Measurements from ENCODE around the gene STOML3.
A peak's percentile ranks its signal among the peaks of the same experiment; 100 is the strongest.

The STOML3 gene

GRCh38 chr13:38954844-38955243 is 35.8 kb downstream of the STOML3 start:
- TF ChIP-seq, protein P1, sequence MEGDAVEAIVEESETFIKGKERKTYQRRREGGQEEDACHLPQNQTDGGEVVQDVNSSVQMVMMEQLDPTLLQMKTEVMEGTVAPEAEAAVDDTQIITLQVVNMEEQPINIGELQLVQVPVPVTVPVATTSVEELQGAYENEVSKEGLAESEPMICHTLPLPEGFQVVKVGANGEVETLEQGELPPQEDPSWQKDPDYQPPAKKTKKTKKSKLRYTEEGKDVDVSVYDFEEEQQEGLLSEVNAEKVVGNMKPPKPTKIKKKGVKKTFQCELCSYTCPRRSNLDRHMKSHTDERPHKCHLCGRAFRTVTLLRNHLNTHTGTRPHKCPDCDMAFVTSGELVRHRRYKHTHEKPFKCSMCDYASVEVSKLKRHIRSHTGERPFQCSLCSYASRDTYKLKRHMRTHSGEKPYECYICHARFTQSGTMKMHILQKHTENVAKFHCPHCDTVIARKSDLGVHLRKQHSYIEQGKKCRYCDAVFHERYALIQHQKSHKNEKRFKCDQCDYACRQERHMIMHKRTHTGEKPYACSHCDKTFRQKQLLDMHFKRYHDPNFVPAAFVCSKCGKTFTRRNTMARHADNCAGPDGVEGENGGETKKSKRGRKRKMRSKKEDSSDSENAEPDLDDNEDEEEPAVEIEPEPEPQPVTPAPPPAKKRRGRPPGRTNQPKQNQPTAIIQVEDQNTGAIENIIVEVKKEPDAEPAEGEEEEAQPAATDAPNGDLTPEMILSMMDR (IDR thresholded peaks at IDR 0.05; ENCODE audit: insufficient read depth, low read length), result no peak
- no peak for TF ChIP-seq SPI1 (IDR thresholded peaks at IDR 0.05; ENCODE audit: borderline replicate concordance, low read depth)
- Histone ChIP-seq H3K27me3 (ENCODE audit: insufficient read depth, poor library complexity, severe bottlenecking) (peaks cover 2% of the 10 kb centered on the region), H3K27ac (replicated peaks) (no peak overlapping the region), H3K4me3 (replicated peaks; ENCODE audit: insufficient read depth, low read length) (no peak overlapping the region)
- DNase-seq (ENCODE audit: low read depth in 1 of 2, low spot score in 1 of 2), result no peak

GRCh38 chr13:38954291-38954690 is 36.3 kb downstream of the STOML3 start:
- Histone ChIP-seq H3K27ac (replicated peaks) (no peak overlapping the region), H3K4me3 (replicated peaks; ENCODE audit: insufficient read depth, low read length) (no peak overlapping the region), H3K27me3 (ENCODE audit: insufficient read depth, poor library complexity, severe bottlenecking) (peaks cover 2% of the 10 kb centered on the region)
- TF ChIP-seq, protein P2, sequence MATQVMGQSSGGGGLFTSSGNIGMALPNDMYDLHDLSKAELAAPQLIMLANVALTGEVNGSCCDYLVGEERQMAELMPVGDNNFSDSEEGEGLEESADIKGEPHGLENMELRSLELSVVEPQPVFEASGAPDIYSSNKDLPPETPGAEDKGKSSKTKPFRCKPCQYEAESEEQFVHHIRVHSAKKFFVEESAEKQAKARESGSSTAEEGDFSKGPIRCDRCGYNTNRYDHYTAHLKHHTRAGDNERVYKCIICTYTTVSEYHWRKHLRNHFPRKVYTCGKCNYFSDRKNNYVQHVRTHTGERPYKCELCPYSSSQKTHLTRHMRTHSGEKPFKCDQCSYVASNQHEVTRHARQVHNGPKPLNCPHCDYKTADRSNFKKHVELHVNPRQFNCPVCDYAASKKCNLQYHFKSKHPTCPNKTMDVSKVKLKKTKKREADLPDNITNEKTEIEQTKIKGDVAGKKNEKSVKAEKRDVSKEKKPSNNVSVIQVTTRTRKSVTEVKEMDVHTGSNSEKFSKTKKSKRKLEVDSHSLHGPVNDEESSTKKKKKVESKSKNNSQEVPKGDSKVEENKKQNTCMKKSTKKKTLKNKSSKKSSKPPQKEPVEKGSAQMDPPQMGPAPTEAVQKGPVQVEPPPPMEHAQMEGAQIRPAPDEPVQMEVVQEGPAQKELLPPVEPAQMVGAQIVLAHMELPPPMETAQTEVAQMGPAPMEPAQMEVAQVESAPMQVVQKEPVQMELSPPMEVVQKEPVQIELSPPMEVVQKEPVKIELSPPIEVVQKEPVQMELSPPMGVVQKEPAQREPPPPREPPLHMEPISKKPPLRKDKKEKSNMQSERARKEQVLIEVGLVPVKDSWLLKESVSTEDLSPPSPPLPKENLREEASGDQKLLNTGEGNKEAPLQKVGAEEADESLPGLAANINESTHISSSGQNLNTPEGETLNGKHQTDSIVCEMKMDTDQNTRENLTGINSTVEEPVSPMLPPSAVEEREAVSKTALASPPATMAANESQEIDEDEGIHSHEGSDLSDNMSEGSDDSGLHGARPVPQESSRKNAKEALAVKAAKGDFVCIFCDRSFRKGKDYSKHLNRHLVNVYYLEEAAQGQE (IDR thresholded peaks at IDR 0.05; ENCODE audit: insufficient replicate concordance, low read depth), result no peak
- TF ChIP-seq GABPA (IDR thresholded peaks at IDR 0.05; ENCODE audit: low read depth), result no peak
- TF ChIP-seq SPI1 (IDR thresholded peaks at IDR 0.05; ENCODE audit: borderline replicate concordance, low read depth), result no peak
- no peak for TF ChIP-seq POLR2AphosphoS5 (IDR thresholded peaks at IDR 0.05; ENCODE audit: low read depth)
- TF ChIP-seq, protein P1 (IDR thresholded peaks at IDR 0.05; ENCODE audit: insufficient read depth, low read length), result no peak
- no peak for DNase-seq (ENCODE audit: low read depth in 1 of 2, low spot score in 1 of 2)

DNA sequence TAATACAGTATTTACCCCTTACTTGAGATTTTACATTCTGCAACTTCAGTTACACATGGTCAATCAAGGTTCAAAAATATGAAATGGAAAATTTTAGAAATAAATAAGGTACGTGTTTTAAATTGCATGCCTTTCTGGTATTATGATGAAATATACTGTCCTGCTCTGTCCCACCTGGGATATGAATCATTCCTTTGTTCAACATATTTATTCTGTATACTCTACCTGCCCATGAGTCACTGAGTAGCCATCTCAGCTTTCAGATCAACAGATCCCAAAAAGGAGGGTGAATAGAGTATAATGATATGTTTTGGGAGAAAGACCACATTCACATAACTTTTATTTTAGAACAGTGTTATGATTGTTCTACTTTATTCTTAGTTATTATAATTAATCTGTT is 37.8 kb downstream of the STOML3 start:
- Histone ChIP-seq H3K27ac (replicated peaks) (no peak overlapping the region), H3K4me3 (replicated peaks; ENCODE audit: insufficient read depth, low read length) (no peak overlapping the region), H3K27me3 (ENCODE audit: insufficient read depth, poor library complexity, severe bottlenecking) (peaks cover 2% of the 10 kb centered on the region)
- DNase-seq (ENCODE audit: low read depth in 1 of 2, low spot score in 1 of 2), result no peak
- TF ChIP-seq, protein P1 (IDR thresholded peaks at IDR 0.05; ENCODE audit: insufficient read depth, low read length), result no peak
- TF ChIP-seq, protein P2 (IDR thresholded peaks at IDR 0.05; ENCODE audit: insufficient replicate concordance, low read depth), result no peak
- TF ChIP-seq GABPA (IDR thresholded peaks at IDR 0.05; ENCODE audit: low read depth), result no peak
- no peak for TF ChIP-seq SPI1 (IDR thresholded peaks at IDR 0.05; ENCODE audit: borderline replicate concordance, low read depth)

DNA sequence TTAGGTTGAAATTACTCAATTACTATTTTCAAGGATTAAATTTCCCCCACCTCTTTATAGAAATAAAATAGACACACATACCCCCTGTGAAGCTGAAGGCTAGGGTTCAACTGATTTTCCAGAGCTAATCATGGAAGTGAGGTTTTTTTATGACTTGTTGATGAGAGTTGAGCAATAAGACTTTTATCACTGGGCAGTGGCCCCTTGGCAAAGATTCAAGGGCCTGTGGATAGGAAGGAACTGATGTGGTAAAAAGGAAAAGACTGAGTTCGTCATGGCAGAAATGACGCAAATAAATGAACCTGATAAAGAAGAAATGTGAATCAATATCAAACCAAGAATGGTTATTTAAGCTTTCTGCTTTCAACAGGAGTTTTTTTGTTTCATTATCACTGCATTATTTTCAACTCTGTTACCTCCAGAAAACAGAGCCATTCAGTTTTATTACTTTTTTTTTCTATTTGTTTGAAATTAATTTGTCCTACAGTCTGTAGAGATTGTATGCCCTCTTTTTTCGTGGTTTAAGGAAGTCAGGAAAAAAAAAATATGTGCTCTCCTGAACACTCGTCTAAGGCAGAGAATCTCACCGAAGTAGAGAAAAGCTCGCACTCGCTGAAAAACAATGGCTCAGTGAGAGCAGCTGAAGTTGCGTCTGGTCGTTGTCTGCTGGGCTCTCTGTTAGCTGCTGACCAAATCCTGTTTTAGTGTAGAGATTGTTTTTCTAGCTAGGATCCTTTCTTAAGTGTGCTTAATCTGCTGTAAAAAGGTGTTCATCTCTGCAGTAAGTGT is 38.9 kb downstream of the STOML3 start:
- TF ChIP-seq, protein P1 (IDR thresholded peaks at IDR 0.05; ENCODE audit: insufficient read depth, low read length), result no peak
- TF ChIP-seq, protein P2 (IDR thresholded peaks at IDR 0.05; ENCODE audit: insufficient replicate concordance, low read depth), result no peak
- no peak for TF ChIP-seq GABPA (IDR thresholded peaks at IDR 0.05; ENCODE audit: low read depth)
- TF ChIP-seq POLR2AphosphoS5 (IDR thresholded peaks at IDR 0.05; ENCODE audit: low read depth), result no peak
- no peak for TF ChIP-seq SPI1 (IDR thresholded peaks at IDR 0.05; ENCODE audit: borderline replicate concordance, low read depth)
- H3K27ac ChIP-seq (replicated peaks), result no peak overlapping the region
- no peak overlapping the region for H3K4me3 ChIP-seq (replicated peaks; ENCODE audit: insufficient read depth, low read length)
- peaks cover 2% of the 10 kb centered on the region for H3K27me3 ChIP-seq (ENCODE audit: insufficient read depth, poor library complexity, severe bottlenecking)
- DNase-seq (ENCODE audit: low read depth in 1 of 2, low spot score in 1 of 2), result peak in 1 of 2 experiments; percentile 2

Data from HL-60 (cell line).